HCT116 (cell line): ENCODE data around the gene VSTM2B. TPM values are rescaled to one million over a fixed set of nuclear protein-coding genes. Genes with fewer than 3 reads are reported as not detected.

Experiments
- ATAC-seq: fragments of 200-7000 bp; cut with Tn5 transposase; 2 replicates; pipeline ENCODE4 v1.9.1; 2020; ENCODE audit warnings: mild to moderate bottlenecking, moderate library complexity
- BruUV-seq: library from RNA; stranded (reverse); fragments of 400-500 nt; replicated peaks from 2 replicates; lab custom pipeline; 2021; lab: Mats Ljungman, UMichigan
- CTCF ChIA-PET: fragments of 300-600 bp; sonication (Branson Sonifier 250); formaldehyde crosslinking; loops from one replicate; lab custom pipeline; 2021; ENCODE audit warnings: antibody characterized with exemption; lab: Charles Lee
- POLR2A ChIA-PET: fragments of 300-600, 350-600 bp; sonication (Branson Sonifier 250); formaldehyde crosslinking; loops from one replicate; lab custom pipeline; 2021; ENCODE audit warnings: antibody characterized with exemption; lab: Charles Lee
- RAD21 ChIA-PET, 2 experiments: fragments of 300-600 bp; sonication (Branson Sonifier 250); formaldehyde crosslinking; loops; one replicate each; lab custom pipeline; 2023; ENCODE audit warnings: low total read pairs in 2 of 2; ENCODE audit not compliant: uncharacterized antibody in 2 of 2, unreplicated experiment in 2 of 2, low non-redundant PET in 1 of 2; lab: Charles Lee
- DNase-seq: peaks from one replicate; pipeline ENCODE4 v3.0.0-alpha.2; 2010; ENCODE audit warnings: low read depth, low spot score
- H2AFZ ChIP-seq: fragments of 200-600 bp; shearing (Covaris generic), sonication (generic); 2 replicates; pipeline ENCODE4 v1.6.1; 2017; ENCODE audit warnings: low read depth, mixed run types, mixed read lengths, antibody characterized with exemption, low read length; ENCODE audit not compliant: poor library complexity, severe bottlenecking
- H3K27ac ChIP-seq: 2 replicates; pipeline ENCODE4 v1.5.1; 2012; ENCODE audit warnings: low read depth, low read length
- H3K27me3 ChIP-seq: fragments of 200-600 bp; sonication (generic); 2 replicates; pipeline ENCODE4 v1.6.1; 2016; ENCODE audit warnings: mixed run types, low read length, mixed read lengths; ENCODE audit not compliant: insufficient read depth
- H3K36me3 ChIP-seq, 2 experiments: fragments of 200-500 bp in 1 of 2; fragments of 200-600 bp in 1 of 2; sonication (Bioruptor generic) in 1 of 2; sonication (generic) in 1 of 2; 2 replicates each; pipeline versions ENCODE4 v1.5.1 to v1.6.1; 2014 to 2016; ENCODE audit warnings: low read length in 2 of 2, inconsistent platforms in 1 of 2, mixed read lengths in 1 of 2, mixed run types in 1 of 2; ENCODE audit not compliant: insufficient read depth in 2 of 2, control insufficient read depth in 1 of 2
- H3K4me1 ChIP-seq, 2 experiments: fragments of 200-600 bp in 1 of 2; sonication (generic) in 1 of 2; 2 replicates each; pipeline versions ENCODE4 v1.5.1 to v1.6.1; 2012 to 2017; ENCODE audit warnings: low read length in 2 of 2, inconsistent platforms in 1 of 2, mild to moderate bottlenecking in 1 of 2, mixed read lengths in 1 of 2, mixed run types in 1 of 2, moderate library complexity in 1 of 2; ENCODE audit not compliant: insufficient read depth in 2 of 2, control insufficient read depth in 1 of 2
- H3K4me2 ChIP-seq: fragments of 200-600 bp; sonication (generic); 2 replicates; pipeline ENCODE4 v1.6.1; 2017; ENCODE audit warnings: mixed run types, low read length, mixed read lengths
- H3K4me3 ChIP-seq, 2 experiments: fragments of 200-600 bp in 1 of 2; sonication (generic) in 1 of 2; replicated peaks in 1 of 2; 2 replicates each; pipeline ENCODE4 v1.5.1; 2011 to 2016; ENCODE audit warnings: low read length in 2 of 2, control low read depth in 1 of 2, low read depth in 1 of 2, mild to moderate bottlenecking in 1 of 2, mixed read lengths in 1 of 2, mixed run types in 1 of 2
- H3K79me2 ChIP-seq: fragments of 200-600 bp; sonication (generic); 2 replicates; pipeline ENCODE4 v1.6.1; 2017; ENCODE audit warnings: mild to moderate bottlenecking, mixed run types, low read length, moderate library complexity, mixed read lengths; ENCODE audit not compliant: insufficient read depth
- H3K9ac ChIP-seq: fragments of 200-600 bp; sonication (generic); 2 replicates; pipeline ENCODE4 v1.6.1; 2016; ENCODE audit warnings: low read length, mixed read lengths
- H3K9me2 ChIP-seq: fragments of 200-600 bp; sonication (generic), shearing (Covaris generic); 2 replicates; pipeline ENCODE4 v1.6.1; 2017; ENCODE audit warnings: mixed run types, mild to moderate bottlenecking, moderate library complexity; ENCODE audit not compliant: insufficient read depth
- H3K9me3 ChIP-seq, 2 experiments: fragments of 200-500 bp in 1 of 2; fragments of 200-600 bp in 1 of 2; sonication (Bioruptor generic) in 1 of 2; sonication (generic) in 1 of 2; 2 replicates each; pipeline ENCODE4 v1.6.1; 2014 to 2017; ENCODE audit warnings: low read length in 2 of 2, mixed read lengths in 2 of 2, inconsistent platforms in 1 of 2, low read depth in 1 of 2, mild to moderate bottlenecking in 1 of 2, mixed run types in 1 of 2, moderate library complexity in 1 of 2; ENCODE audit not compliant: control insufficient read depth in 1 of 2, insufficient read depth in 1 of 2
- H4K20me1 ChIP-seq: fragments of 200-600 bp; sonication (generic), shearing (Covaris generic); 2 replicates; pipeline ENCODE4 v1.6.1; 2017; ENCODE audit warnings: mixed run types, mild to moderate bottlenecking, moderate library complexity; ENCODE audit not compliant: insufficient read depth
- CBX3 ChIP-seq: IDR thresholded peaks from 2 replicates; pipeline ENCODE4 v1.6.1; 2012; ENCODE audit warnings: low read depth
- CTCF ChIP-seq, 3 experiments: fragments of 200-600 bp in 1 of 3; sonication (generic) in 1 of 3; IDR thresholded peaks in 2 of 3; conservative IDR thresholded peaks in 1 of 3; 2 replicates each; pipeline ENCODE4 v1.5.1; 2012 to 2017; ENCODE audit warnings: low read depth in 2 of 3, low read length in 2 of 3, antibody characterized with exemption in 1 of 3, borderline replicate concordance in 1 of 3, control low read depth in 1 of 3, mild to moderate bottlenecking in 1 of 3, mixed read lengths in 1 of 3, mixed run types in 1 of 3, moderate library complexity in 1 of 3; ENCODE audit not compliant: insufficient read depth in 1 of 3
- EGR1 ChIP-seq: IDR thresholded peaks from 2 replicates; pipeline ENCODE4 v1.6.1; 2012; ENCODE audit warnings: low read depth
- EZH2 ChIP-seq: fragments of 200-600 bp; sonication (generic); IDR thresholded peaks from 2 replicates; pipeline ENCODE4 v1.6.1; 2017; ENCODE audit warnings: antibody characterized with exemption, mixed run types
- EZH2phosphoT487 ChIP-seq: fragments of 200-600 bp; IDR thresholded peaks from 2 replicates; pipeline ENCODE4 v1.6.1; 2018; ENCODE audit warnings: antibody characterized with exemption, borderline replicate concordance
- FOSL1 ChIP-seq: IDR thresholded peaks from 2 replicates; pipeline ENCODE4 v1.6.1; 2012; ENCODE audit warnings: low read depth
- POLR2A ChIP-seq: IDR thresholded peaks from 2 replicates; pipeline ENCODE4 v1.7.0; 2011; ENCODE audit warnings: borderline replicate concordance; ENCODE audit not compliant: insufficient read depth, insufficient read length; ENCODE audit errors: extremely low read depth
- POLR2AphosphoS5 ChIP-seq: IDR thresholded peaks from 2 replicates; pipeline ENCODE4 v1.6.1; 2011; ENCODE audit warnings: mild to moderate bottlenecking, low read depth, low read length, moderate library complexity
- RAD21 ChIP-seq: IDR thresholded peaks from 2 replicates; pipeline ENCODE4 v1.6.1; 2012; ENCODE audit warnings: low read depth, mild to moderate bottlenecking
- ZBTB33 ChIP-seq: IDR thresholded peaks from 2 replicates; pipeline ENCODE4 v1.6.1; 2011; ENCODE audit warnings: mild to moderate bottlenecking, low read length, moderate library complexity; ENCODE audit not compliant: insufficient replicate concordance; ENCODE audit errors: extremely low read depth
- ZNF274 ChIP-seq: fragments of 200-500 bp; sonication (Bioruptor generic); IDR thresholded peaks from 2 replicates; pipeline ENCODE4 v1.6.1; 2014; ENCODE audit warnings: mild to moderate bottlenecking, low read depth, low read length, inconsistent platforms
- intact Hi-C: fragments of 100-400 bp; cut with micrococcal nuclease; formaldehyde crosslinking; loops from 2 replicates; pipeline ENCODE4 v1.10.0; 2022
- total RNA-seq: library from RNA; stranded (reverse); gene quantifications from one replicate; pipeline ENCODE4 v1.2.1, GENCODE V29; 2021; ENCODE audit not compliant: unreplicated experiment

Gene VSTM2B
- total RNA-seq, 1 experiment from 2014 or later = not detected

GRCh38 chr19:29478578-29479565 is 46.9 kb upstream of the VSTM2B start:
- Histone ChIP-seq H4K20me1 (no peaks in the 10 kb centered on the region), H3K4me2 (no peak overlapping the region), H3K27ac (no peak overlapping the region), H3K4me3 (no peak overlapping the region), H3K79me2 (no peaks in the 10 kb centered on the region), H3K9ac (no peak overlapping the region), H3K36me3 (no peaks in the 10 kb centered on the region), H2AFZ (no peak overlapping the region), H3K9me2 (no peaks in the 10 kb centered on the region), H3K4me1 (no peaks in the 10 kb centered on the region), H3K27me3 (0 out of 2 replicates have a peak, but pooled peaks cover 4% of the 10 kb centered on the region), H3K9me3 (no peaks in the 10 kb centered on the region; a peak in 1 of 4 replicates)
- peak; percentile 95 for ATAC-seq
- intact Hi-C loops = no loop called here
- ChIA-PET RAD21 (no interaction called here), CTCF (interaction anchor here (1.0 to 1.2 kb wide), 7 partner anchors 11 to 220 kb away, joined by 3 to 10 read pairs (median 5); no protein-coding TSS in a partner anchor), POLR2A (no interaction called here)
- no TSS peak for BruUV-seq
- peak; percentile 3 for DNase-seq
- TF ChIP-seq POLR2A (no peak), RAD21 (peak; percentile 36; the same call in 1 of the 2 replicates), CTCF (IDR thresholded peaks at IDR 0.05 in 2 of 3, conservative IDR thresholded peaks at IDR 0.05 in 1 of 3; ENCODE audit: borderline replicate concordance in 1 of 3, insufficient read depth in 1 of 3, low read depth in 2 of 3, low read length in 2 of 3) (peak; percentile 9 to 71 (median 57); a peak in 4 of 6 replicates)
- TF ChIP-seq, all 23 proteins: peak for 2

- no peaks in the 10 kb centered on the region for H3K36me3 ChIP-seq
- no peaks in the 10 kb centered on the region for H3K79me2 ChIP-seq
- DNase-seq (no peak), ATAC-seq (no peak)
- CTCF ChIA-PET = no interaction called here
- intact Hi-C loops = no loop called here
- no peak overlapping the region for H3K27ac ChIP-seq
- peaks cover 4% of the 10 kb centered on the region; the same call in 1 of the 2 replicates for H3K27me3 ChIP-seq
- RAD21 ChIA-PET = no interaction called here
- H3K4me1 ChIP-seq = no peaks in the 10 kb centered on the region
- H3K4me3 ChIP-seq = no peak overlapping the region
- H4K20me1 ChIP-seq = no peaks in the 10 kb centered on the region
- no peak overlapping the region for H3K4me2 ChIP-seq
- no peak overlapping the region for H3K9ac ChIP-seq
- no peak overlapping the region for H2AFZ ChIP-seq
- no TSS peak for BruUV-seq
- no peaks in the 10 kb centered on the region for H3K9me2 ChIP-seq
- POLR2A ChIA-PET = no interaction called here
- H3K9me3 ChIP-seq = no peaks in the 10 kb centered on the region; a peak in 1 of 4 replicates
- TF ChIP-seq ZBTB33 = no peak
- no peak for TF ChIP-seq EGR1
- TF ChIP-seq EZH2phosphoT487 = no peak
- TF ChIP-seq FOSL1 = no peak
- no peak for TF ChIP-seq POLR2A
- TF ChIP-seq CBX3 = no peak
- no peak for TF ChIP-seq EZH2
- TF ChIP-seq RAD21 = no peak
- no peak for TF ChIP-seq POLR2AphosphoS5
- no peak for TF ChIP-seq ZNF274
Observed at GRCh38 chr19:29479941-29480340, 45.9 kb upstream of the VSTM2B start.
